Measurements from ENCODE around the gene HPCAL4.

Gene HPCAL4

GRCh38 chr1:39717809-39718208, 26.6 kb upstream of the HPCAL4 start:
- Mint-ChIP-seq H3K36me3 (no peaks in the 10 kb centered on the region), H3K9me3 (no peaks in the 10 kb centered on the region), H3K4me1 (no peaks in the 10 kb centered on the region), H3K27me3 (peaks cover 12% of the 10 kb centered on the region), H3K4me3 (no peak overlapping the region), H3K27ac (no peak overlapping the region)

- H3K27me3 Mint-ChIP-seq, result peaks cover 12% of the 10 kb centered on the region
- H3K9me3 Mint-ChIP-seq, result no peaks in the 10 kb centered on the region
Observed at GRCh38 chr1:39713557-39713956, 22.3 kb upstream of the HPCAL4 start.

GRCh38 chr1:39711966-39712340, 20.7 kb upstream of the HPCAL4 start:
- H3K27me3 Mint-ChIP-seq, result peaks cover 9% of the 10 kb centered on the region
- H3K27ac Mint-ChIP-seq, result no peak overlapping the region
- H3K36me3 Mint-ChIP-seq, result no peaks in the 10 kb centered on the region
- no peak overlapping the region for H3K4me3 Mint-ChIP-seq
- H3K9me3 Mint-ChIP-seq, result no peaks in the 10 kb centered on the region
- H3K4me1 Mint-ChIP-seq, result no peaks in the 10 kb centered on the region

More at GRCh38 chr1:39713557-39713956, 22.3 kb upstream of the HPCAL4 start:
- Mint-ChIP-seq H3K27ac (no peak overlapping the region), H3K4me3 (no peak overlapping the region), H3K4me1 (no peaks in the 10 kb centered on the region), H3K36me3 (no peaks in the 10 kb centered on the region)

- Mint-ChIP-seq H3K36me3 (no peaks in the 10 kb centered on the region), H3K9me3 (no peaks in the 10 kb centered on the region), H3K27ac (no peak overlapping the region), H3K4me1 (no peaks in the 10 kb centered on the region), H3K4me3 (no peak overlapping the region), H3K27me3 (peaks cover 3% of the 10 kb centered on the region)
Observed at GRCh38 chr1:39711104-39711965, 20.1 kb upstream of the HPCAL4 start.

GRCh38 chr1:39707506-39707905, 16.3 kb upstream of the HPCAL4 start:
- Mint-ChIP-seq H3K36me3 (no peaks in the 10 kb centered on the region), H3K9me3 (no peaks in the 10 kb centered on the region)

GRCh38 chr1:39704757-39705156, 13.5 kb upstream of the HPCAL4 start:
- Mint-ChIP-seq H3K27me3 (no peaks in the 10 kb centered on the region), H3K36me3 (no peaks in the 10 kb centered on the region), H3K27ac (no peak overlapping the region), H3K9me3 (no peaks in the 10 kb centered on the region), H3K4me3 (no peak overlapping the region), H3K4me1 (no peaks in the 10 kb centered on the region)

More at GRCh38 chr1:39707506-39707905, 16.3 kb upstream of the HPCAL4 start:
- Mint-ChIP-seq H3K27ac (no peak overlapping the region), H3K4me1 (no peaks in the 10 kb centered on the region), H3K4me3 (no peak overlapping the region), H3K27me3 (no peaks in the 10 kb centered on the region)

GRCh38 chr1:39701049-39701439, 9.8 kb upstream of the HPCAL4 start:
- no peaks in the 10 kb centered on the region for H3K36me3 Mint-ChIP-seq
- H3K4me1 Mint-ChIP-seq, result no peaks in the 10 kb centered on the region
- H3K27ac Mint-ChIP-seq, result no peak overlapping the region
- no peak overlapping the region for H3K4me3 Mint-ChIP-seq
- H3K27me3 Mint-ChIP-seq, result no peaks in the 10 kb centered on the region
- H3K9me3 Mint-ChIP-seq, result no peaks in the 10 kb centered on the region

GRCh38 chr1:39700348-39700747, 9.1 kb upstream of the HPCAL4 start:
- no peaks in the 10 kb centered on the region for H3K9me3 Mint-ChIP-seq
- H3K27ac Mint-ChIP-seq, result no peak overlapping the region

GRCh38 chr1:39699419-39699818, 8.2 kb upstream of the HPCAL4 start:
- H3K36me3 Mint-ChIP-seq, result no peaks in the 10 kb centered on the region
- H3K27ac Mint-ChIP-seq, result peak overlapping the region; percentile 11
- peaks cover 2% of the 10 kb centered on the region for H3K27me3 Mint-ChIP-seq
- H3K4me1 Mint-ChIP-seq, result peaks cover 8% of the 10 kb centered on the region
- no peaks in the 10 kb centered on the region for H3K9me3 Mint-ChIP-seq
- no peak overlapping the region for H3K4me3 Mint-ChIP-seq

More at GRCh38 chr1:39700348-39700747, 9.1 kb upstream of the HPCAL4 start:
- H3K27me3 Mint-ChIP-seq, result no peaks in the 10 kb centered on the region
- H3K36me3 Mint-ChIP-seq, result no peaks in the 10 kb centered on the region
- H3K4me3 Mint-ChIP-seq, result no peak overlapping the region
- H3K4me1 Mint-ChIP-seq, result peaks cover under 1% of the 10 kb centered on the region

GRCh38 chr1:39698568-39698967, 7.3 kb upstream of the HPCAL4 start:
- no peaks in the 10 kb centered on the region for H3K36me3 Mint-ChIP-seq
- H3K27me3 Mint-ChIP-seq, result peaks cover 2% of the 10 kb centered on the region
- no peaks in the 10 kb centered on the region for H3K9me3 Mint-ChIP-seq
- H3K27ac Mint-ChIP-seq, result no peak overlapping the region
- H3K4me1 Mint-ChIP-seq, result peaks cover 13% of the 10 kb centered on the region
- no peak overlapping the region for H3K4me3 Mint-ChIP-seq

- no peak overlapping the region for H3K4me3 Mint-ChIP-seq
- peak overlapping the region; percentile 27 for H3K27ac Mint-ChIP-seq
- no peaks in the 10 kb centered on the region for H3K9me3 Mint-ChIP-seq
- peaks cover 2% of the 10 kb centered on the region for H3K27me3 Mint-ChIP-seq
- no peaks in the 10 kb centered on the region for H3K36me3 Mint-ChIP-seq
- peaks cover 23% of the 10 kb centered on the region for H3K4me1 Mint-ChIP-seq
Observed at GRCh38 chr1:39696448-39696847, 5.2 kb upstream of the HPCAL4 start.

- peaks cover 33% of the 10 kb centered on the region for H3K4me1 Mint-ChIP-seq
- H3K36me3 Mint-ChIP-seq, result no peaks in the 10 kb centered on the region
- no peaks in the 10 kb centered on the region for H3K9me3 Mint-ChIP-seq
- peaks cover 2% of the 10 kb centered on the region for H3K27me3 Mint-ChIP-seq
- H3K4me3 Mint-ChIP-seq, result no peak overlapping the region
- H3K27ac Mint-ChIP-seq, result peak overlapping the region; percentile 86
Observed at GRCh38 chr1:39695016-39695415, 3.8 kb upstream of the HPCAL4 start.

GRCh38 chr1:39694026-39694425, 2.8 kb upstream of the HPCAL4 start:
- Mint-ChIP-seq H3K4me1 (peaks cover 43% of the 10 kb centered on the region), H3K4me3 (no peak overlapping the region), H3K9me3 (no peaks in the 10 kb centered on the region), H3K36me3 (no peaks in the 10 kb centered on the region), H3K27me3 (peaks cover 2% of the 10 kb centered on the region), H3K27ac (no peak overlapping the region)

- no peak overlapping the region for H3K27ac Mint-ChIP-seq
- peak overlapping the region; percentile 86 for H3K4me3 Mint-ChIP-seq
- H3K4me1 Mint-ChIP-seq, result peaks cover 50% of the 10 kb centered on the region
- no peaks in the 10 kb centered on the region for H3K36me3 Mint-ChIP-seq
- no peaks in the 10 kb centered on the region for H3K9me3 Mint-ChIP-seq
- H3K27me3 Mint-ChIP-seq, result peaks cover 2% of the 10 kb centered on the region
Observed at GRCh38 chr1:39692152-39693074, 1.2 kb upstream of the HPCAL4 start.

GRCh38 chr1:39690794-39691382, 345 bp downstream of the HPCAL4 start:
- Mint-ChIP-seq H3K27ac (no peak overlapping the region), H3K9me3 (no peaks in the 10 kb centered on the region), H3K4me3 (peak overlapping the region; percentile 86), H3K36me3 (no peaks in the 10 kb centered on the region), H3K27me3 (peaks cover 2% of the 10 kb centered on the region), H3K4me1 (peaks cover 51% of the 10 kb centered on the region)
